Ishikawa (cell line): ENCODE measurements around the gene FOXR2.

ENCODE experiments used
- FOXM1 ChIP-seq: IDR thresholded peaks from 2 replicates; pipeline ENCODE4 v1.6.1; 2012; ENCODE audit warnings: low read depth, borderline replicate concordance
- RAD21 ChIP-seq: IDR thresholded peaks from 2 replicates; pipeline ENCODE4 v1.6.1; 2012; ENCODE audit warnings: low read depth
- REST ChIP-seq: IDR thresholded peaks from 2 replicates; pipeline ENCODE4 v1.6.1; 2012; ENCODE audit warnings: low read depth, mild to moderate bottlenecking
- TAF1 ChIP-seq: IDR thresholded peaks from 2 replicates; pipeline ENCODE4 v1.6.1; 2012; ENCODE audit warnings: low read depth, mild to moderate bottlenecking
- USF1 ChIP-seq: IDR thresholded peaks from 2 replicates; pipeline ENCODE4 v1.6.1; 2012
- ZBTB7A ChIP-seq: IDR thresholded peaks from 2 replicates; pipeline ENCODE4 v1.6.1; 2012; ENCODE audit warnings: low read depth

- TF ChIP-seq ZBTB7A (no peak), FOXM1 (no peak), RAD21 (no peak), TAF1 (no peak), REST (no peak), USF1 (no peak)
Observed at GRCh38 chrX:55663584-55663983, 40.4 kb downstream of the FOXR2 start.
